Measurements from ENCODE around the gene NOS1AP.

GRCh38 chr1:162416215-162416614 lies 346.7 kb downstream of the NOS1AP start:
- TF ChIP-seq CTCF (IDR thresholded peaks at IDR 0.05 in 2 of 3, conservative IDR thresholded peaks at IDR 0.05 in 1 of 3; ENCODE audit: borderline replicate concordance in 1 of 3, insufficient read depth in 1 of 3, low read depth in 2 of 3, low read length in 2 of 3) (no peak), EZH2 (IDR thresholded peaks at IDR 0.05) (no peak), ZBTB33 (IDR thresholded peaks at IDR 0.05; ENCODE audit: extremely low read depth, insufficient replicate concordance, low read length) (no peak), POLR2AphosphoS5 (IDR thresholded peaks at IDR 0.05; ENCODE audit: low read depth, low read length) (no peak), REST (IDR thresholded peaks at IDR 0.05; ENCODE audit: low read depth) (no peak), SRF (IDR thresholded peaks at IDR 0.05; ENCODE audit: low read depth) (no peak)
